KBM-7 (cell line): ENCODE results near the gene UXT.
"Not testable (repeated sequence)": the region's sequence is repeated elsewhere in the genome, so short reads cannot be mapped to it uniquely, and the experiment has no call there.

Experiments used
- DNase-seq: peaks from one replicate; pipeline ENCODE4 v3.0.0-alpha.2; 2015
- in situ Hi-C: fragments of 300-500 bp; cut with MboI; formaldehyde crosslinking; loops from 2 replicates; pipeline ENCODE4 v1.14.3; 2020; ENCODE audit warnings: low sequenced_read_pairs, low pct_unique_long_range_greater_than_20kb, mixed read lengths

The UXT gene

GRCh38 chrX:47623540-47624027, 35.4 kb downstream of the UXT start:
- in situ Hi-C loops, result no loop called here
- DNase-seq, result no peak

DNA sequence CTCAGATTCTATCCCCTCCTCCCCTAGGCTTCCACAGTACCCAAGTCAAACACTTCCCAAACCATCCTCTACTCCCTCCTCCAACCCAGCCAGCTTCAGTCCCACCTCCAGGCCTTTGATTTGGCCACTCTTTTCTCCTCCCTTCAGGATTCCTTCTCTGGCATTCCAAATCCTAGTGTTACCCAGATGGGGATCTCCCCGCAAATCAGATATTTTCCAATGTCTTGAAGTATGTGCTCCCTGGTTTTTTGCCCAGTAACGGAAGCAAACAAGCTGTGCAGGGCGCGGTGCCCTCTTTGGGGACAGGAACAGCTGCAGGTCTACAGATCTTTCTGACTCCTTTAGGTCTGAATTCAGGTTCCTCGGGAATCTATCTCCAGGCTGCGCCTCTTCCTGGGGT, 37.1 kb downstream of the UXT start:
- in situ Hi-C loops, result no loop called here
- DNase-seq, result no peak

- no peak for DNase-seq
- in situ Hi-C loops, result no loop called here
Observed at GRCh38 chrX:47620303-47620685, 38.7 kb downstream of the UXT start.

- in situ Hi-C loops, result no loop called here
- peak; percentile 92 for DNase-seq
Observed at GRCh38 chrX:47619486-47620302, 39.3 kb downstream of the UXT start, which contains the start of gene SYN1. Gene SYN1 (minus strand): TSS chrX:47619857. CDS start chrX:47619728, 129 bp downstream.

- in situ Hi-C loops, result no loop called here
- DNase-seq, result no peak
Observed at GRCh38 chrX:47618923-47619485, 40.0 kb downstream of the UXT start.

DNA sequence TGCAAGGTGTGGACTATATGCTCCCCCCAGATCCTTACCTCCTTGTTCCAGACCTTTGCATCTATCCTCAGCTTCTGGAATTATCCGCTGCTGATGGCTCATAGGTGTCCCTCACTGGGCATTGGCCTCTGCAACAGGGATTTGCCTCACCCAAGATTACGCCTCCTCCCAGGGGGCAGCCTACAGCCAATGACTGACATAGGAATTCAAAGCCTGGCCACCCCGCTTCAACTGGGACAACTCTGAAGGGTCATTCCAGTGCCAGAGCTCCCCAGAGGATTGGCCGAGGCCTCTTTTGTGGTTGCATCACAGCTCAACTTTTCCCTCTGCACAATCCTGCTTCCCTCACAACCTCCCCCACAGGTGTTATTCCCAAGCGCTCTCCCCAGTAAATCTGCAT, 44.4 kb downstream of the UXT start:
- no peak for DNase-seq
- in situ Hi-C loops, result no loop called here

DNA sequence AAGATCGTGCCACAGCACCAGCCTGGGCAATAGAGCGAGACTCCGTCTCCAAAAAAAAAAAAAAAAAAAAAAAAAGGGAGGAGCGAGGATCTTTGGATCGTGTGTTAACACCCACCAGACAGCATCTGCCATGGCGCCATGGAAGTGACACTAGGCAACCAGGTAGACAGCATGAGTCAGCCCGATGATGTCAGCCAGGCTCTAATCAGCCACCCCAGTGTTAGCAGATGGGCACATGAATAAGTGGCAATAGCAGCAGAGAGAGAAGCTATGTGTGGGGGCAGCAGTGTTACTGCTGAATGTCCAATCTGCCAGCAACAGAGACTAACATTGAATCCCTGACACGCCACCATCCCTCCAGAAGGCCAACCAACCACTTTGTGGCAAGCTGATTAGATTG, 45.9 kb downstream of the UXT start:
- no peak for DNase-seq
- in situ Hi-C loops, result no loop called here

DNA sequence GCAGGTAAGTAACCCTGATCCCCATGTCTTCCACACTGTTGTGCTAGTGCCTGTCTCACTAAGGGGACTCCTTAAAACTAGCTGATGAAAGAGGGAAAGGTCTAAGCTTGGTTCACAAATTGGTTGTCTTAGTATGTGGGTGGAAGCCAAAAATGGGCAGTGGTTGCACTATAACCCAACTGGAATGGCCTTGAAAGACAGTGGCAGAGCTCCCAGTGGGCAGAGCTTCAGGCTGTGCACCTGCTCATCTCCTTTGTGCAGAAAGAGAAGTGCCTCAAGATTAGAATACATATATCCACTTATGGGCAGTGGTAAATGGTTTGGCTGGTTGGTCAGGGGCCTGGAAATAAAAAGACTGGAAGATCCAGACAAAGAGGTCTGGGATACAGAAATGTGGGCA, 46.6 kb downstream of the UXT start:
- no peak for DNase-seq
- in situ Hi-C loops, result no loop called here

DNA sequence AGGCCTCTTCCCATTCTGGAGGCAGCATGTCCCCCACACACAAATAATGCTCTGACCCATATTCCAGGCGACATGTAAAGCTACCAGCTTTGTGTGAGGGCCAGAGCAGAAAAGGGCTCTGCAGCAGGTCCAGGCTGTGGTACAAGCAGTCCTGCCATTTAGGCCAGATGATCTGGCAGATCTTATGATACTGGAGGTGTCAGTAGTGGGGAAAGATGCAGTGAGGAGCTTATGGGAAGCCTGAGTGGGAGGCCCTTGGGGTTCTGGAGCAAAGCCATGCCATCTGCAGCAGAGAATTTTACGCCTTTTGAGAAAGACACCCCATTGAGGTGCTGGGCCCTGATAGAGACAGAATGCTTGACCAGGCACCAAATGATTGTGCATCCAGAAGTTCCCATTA, 47.1 kb downstream of the UXT start:
- no peak for DNase-seq
- in situ Hi-C loops, result no loop called here

DNA sequence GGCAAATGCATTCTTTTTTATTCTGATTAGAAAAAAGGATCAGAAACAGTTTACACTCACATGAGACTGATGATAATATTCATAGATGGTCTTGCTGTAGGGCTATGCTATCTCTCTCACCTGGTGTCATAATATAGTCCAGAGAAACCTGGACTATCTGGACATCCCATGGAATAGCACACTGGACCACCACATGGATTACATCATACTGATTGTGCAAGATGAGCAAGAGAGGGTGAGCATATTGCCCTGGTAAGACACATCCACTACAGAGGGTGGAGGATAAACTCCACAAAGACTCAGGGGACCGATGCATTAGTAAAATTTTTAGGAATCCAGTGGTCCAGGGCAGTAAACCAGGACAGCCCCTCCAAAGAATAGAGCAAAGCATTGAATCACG, 47.5 kb downstream of the UXT start:
- DNase-seq, result no peak
- in situ Hi-C loops, result no loop called here

GRCh38 chrX:47610511-47610910, 48.5 kb downstream of the UXT start:
- in situ Hi-C loops, result no loop called here
- DNase-seq, result no peak

GRCh38 chrX:47608130-47608810, 50.7 kb downstream of the UXT start:
- peak; percentile 88 for DNase-seq
- in situ Hi-C loops, result no loop called here

- no peak for DNase-seq
- in situ Hi-C loops, result no loop called here
Observed at GRCh38 chrX:47607091-47607490, 51.9 kb downstream of the UXT start.

- DNase-seq, result peak; percentile 48
- in situ Hi-C loops, result no loop called here
Observed at GRCh38 chrX:47605024-47605423, 54.0 kb downstream of the UXT start.

DNA sequence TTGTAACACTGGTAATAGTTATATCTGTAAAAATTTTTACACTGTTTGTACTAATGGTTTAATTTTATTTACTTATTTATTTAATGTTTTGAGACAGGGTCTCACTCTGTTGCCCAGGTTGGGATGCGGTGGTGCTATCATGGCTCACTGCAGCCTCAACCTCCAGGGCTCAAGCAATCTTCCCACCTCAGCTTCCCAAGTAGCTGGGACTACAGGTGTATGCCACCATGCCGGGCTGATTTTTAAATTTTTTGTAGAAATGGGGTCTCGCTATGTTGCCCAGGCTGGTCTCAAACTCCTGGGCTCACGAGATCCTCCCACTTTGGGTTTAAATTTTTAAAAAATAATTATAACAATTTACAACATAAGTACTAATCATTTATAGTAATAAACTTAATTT, 55.9 kb downstream of the UXT start:
- in situ Hi-C loops, result not testable (repeated sequence)

More for the DNA sequence above, 55.9 kb downstream of the UXT start:
- DNase-seq, result not testable (repeated sequence)
